T-helper 1 cell (primary cell): Measurements from ENCODE around the gene H2BW2.
"Not testable (repeated sequence)": the region's sequence is repeated elsewhere in the genome, so short reads cannot be mapped to it uniquely, and the experiment has no call there.

Experiments
- DNase-seq, 5 donors: peaks; one replicate each; pipeline ENCODE4 v3.0.0-alpha.2; 2012 to 2020
- total RNA-seq, 4 donors: gene quantifications; one replicate each; lab custom pipeline; 2026; lab: John Stamatoyannopoulos, UW

Gene H2BW2
- 0 reads per million in 4 donors for total RNA-seq

GRCh38 chrX:104039689-104040505 is at the start of gene H2BW2:
Gene H2BW2, plus strand, starts transcription at chrX:104039956. Its CDS starts 39 bp downstream, at chrX:104039995.
- DNase-seq, result no peak

DNA sequence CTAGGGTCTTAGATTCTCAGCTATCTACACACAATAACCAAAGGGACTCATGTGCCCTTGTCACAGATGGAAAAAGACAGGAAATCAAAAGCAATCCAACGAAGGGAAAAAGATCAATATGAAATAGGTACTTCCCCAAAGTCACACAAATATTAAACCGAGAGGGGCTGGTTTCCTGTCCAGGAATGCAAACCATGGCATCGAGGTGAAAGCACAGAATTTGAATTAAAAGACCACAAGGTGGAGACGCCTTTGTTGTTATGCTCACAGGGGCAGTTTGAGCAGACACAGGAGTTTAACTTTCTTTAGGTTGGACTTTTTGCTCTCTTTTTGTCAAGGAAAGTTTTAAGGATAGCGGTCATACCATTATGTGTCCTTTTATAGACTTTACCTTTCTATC is 40.5 kb upstream of the H2BW2 start:
- no peak for DNase-seq

GRCh38 chrX:104008831-104009230 is 30.9 kb upstream of the H2BW2 start:
- no peak for DNase-seq

DNA sequence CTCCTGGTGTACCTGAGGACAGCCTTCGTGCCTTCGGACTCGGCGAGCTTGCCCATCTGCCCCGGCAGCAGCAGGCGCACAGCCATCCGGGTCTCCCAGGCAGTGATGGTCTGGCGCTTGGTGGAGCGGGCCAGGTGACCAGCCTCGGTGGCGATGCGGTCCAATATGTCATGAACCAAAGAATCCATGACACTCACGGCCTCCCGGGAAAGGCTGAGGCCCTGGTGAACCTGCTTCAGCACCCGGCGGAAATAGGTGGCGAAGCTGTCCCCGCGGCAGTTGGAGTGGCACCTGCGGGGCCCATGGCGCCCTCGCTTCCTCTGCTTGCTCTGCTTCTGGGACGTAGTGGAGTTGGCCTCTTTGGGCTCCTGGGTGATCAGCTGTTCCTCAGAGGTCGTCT is 26.6 kb upstream of the H2BW2 start:
- DNase-seq, result no peak

DNA sequence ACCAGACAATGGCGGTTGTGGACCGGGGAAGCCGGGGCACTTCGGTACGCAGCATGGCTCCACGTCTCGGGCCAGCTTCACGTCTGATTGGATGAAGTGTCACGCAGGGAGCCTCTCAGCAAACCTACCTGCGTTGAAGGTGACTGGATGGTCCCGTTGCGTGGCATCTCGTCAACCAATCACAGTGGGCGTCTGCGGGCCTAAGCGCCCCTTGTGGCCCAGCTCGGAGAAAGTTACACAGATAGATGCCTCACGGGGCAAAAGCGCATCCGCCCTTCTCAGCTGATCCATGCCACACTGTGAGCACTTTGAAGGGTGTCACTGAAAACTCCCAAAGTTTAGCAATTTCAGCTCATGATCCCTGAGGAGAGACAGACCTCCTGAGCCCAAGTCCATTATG is 26.1 kb upstream of the H2BW2 start, which contains the start of gene H2BW1:
TSS of gene H2BW1 (minus strand) at position 103 of the 400 bp plus-strand sequence. CDS start 132 bp downstream, outside the sequence.
- DNase-seq, result no peak

- DNase-seq, result not testable (repeated sequence)
These were observed 24.2 kb upstream of the H2BW2 start for GRCh38 chrX:104015576-104015975.

DNA sequence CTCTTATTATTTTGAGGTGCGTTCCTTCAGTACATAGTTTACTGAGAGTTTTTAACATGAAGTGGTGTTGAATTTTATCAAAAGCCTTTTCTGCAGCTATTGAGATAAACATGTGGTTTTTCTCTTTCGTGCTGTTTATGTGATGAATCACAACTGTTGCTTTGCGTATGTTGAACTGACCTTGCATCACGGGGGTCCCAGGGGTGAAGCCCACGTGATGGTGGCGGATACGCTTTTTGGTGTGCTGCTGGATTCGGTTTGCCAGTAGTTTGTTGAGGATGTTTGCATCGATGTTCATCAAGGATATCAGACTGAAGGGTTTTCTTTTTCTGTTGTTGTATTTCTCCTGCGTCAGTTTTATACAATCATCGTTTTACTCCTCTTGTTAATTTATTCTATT is 21.6 kb upstream of the H2BW2 start:
- no peak for DNase-seq

DNA sequence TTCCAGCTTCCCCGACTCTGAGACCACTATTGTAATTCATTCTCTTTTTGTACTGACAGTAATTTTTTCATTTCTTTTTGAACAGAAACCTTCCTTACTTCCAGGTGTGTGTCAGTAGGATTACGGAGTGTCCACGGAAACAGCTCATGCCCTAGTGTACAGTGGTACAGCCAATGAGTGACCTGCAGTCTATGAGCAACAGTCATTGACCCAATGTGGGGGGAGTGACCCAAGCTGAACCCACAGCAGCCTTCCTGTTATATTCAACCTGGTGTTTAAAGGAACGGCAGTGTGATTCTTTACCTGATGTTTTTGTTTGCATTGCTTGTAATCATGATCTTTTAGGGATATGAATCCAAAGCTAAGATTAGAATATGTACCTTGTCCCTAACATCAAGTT is 1.2 kb downstream of the H2BW2 start:
- no peak for DNase-seq

DNA sequence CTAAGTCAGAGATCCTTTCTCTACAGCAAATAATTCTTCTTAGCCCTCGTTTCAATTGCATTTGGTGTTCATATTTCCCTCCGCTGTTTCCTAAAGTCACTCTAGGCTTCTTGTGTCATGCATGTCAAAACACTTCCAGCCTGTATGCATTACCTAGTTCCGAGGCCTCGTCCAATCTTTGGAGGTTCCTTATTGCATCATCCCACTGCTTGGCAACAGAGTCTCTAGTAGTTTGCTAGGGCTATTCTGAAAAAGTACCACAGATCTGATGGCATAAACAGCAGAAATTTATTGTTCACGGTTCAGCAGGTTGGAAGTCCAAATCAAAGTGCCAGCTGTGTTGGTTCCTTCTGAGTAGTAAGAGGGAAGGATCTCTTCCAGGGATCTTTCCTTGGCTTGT is 5.9 kb downstream of the H2BW2 start:
- no peak for DNase-seq

DNA sequence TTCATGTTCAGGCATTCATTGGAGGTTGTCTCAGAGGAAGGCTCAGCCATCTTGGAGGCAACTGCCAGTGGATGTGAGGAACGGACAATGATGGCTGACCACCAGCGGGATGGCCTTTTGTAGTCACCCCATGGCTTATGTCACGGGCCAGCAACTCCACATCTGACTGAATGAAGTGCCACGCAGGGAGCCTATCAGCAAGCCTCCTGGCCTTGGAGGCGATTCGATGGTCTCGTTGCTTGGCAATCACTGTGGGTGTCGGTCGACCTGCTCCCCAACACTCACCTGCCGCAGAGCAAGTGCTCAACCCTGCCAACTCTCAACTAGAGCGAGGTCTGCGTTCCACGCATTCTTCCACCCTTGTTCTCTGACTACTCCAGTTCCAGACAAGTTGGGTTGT is 7.4 kb downstream of the H2BW2 start:
- DNase-seq, result no peak

DNA sequence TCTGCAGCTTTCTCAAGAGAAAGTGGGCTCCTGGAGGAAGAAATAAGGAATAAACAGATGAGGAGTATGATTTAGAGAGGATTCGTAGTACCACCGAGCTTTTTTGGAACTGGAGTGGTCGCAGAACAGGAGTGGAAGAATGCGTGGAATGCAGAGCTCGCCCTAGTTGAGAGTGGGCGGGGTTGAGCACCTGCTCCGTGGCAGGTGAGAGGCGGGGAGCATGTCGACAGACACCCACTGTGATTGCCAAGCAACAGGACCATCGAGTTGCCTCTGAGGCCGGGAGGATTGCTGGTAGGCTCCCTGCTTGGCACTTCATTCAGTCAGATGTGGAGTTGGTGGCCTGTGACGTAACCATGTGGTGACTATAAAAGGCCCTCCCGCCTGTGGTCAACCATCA is 15.2 kb downstream of the H2BW2 start:
- DNase-seq, result not testable (repeated sequence)

DNA sequence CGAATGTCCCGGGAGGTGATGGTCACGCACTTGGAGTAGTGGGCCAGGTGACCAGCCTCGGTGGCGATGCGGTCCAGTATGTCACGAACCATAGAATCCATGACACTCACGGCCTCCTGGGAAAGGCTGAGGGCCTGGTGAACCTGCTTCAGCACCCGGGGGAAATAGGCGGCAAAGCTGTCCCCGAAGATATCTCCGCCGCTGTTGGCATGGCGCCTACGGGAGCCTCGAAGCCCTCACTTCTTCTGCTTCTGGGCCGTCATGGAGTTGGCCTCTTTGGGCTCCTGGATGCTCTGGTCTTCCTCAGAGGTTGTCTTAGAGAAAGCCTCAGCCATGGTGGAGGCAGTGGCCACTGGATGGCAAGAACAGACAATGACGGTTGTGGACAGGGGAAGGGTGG is 22.9 kb downstream of the H2BW2 start:
- not testable (repeated sequence) for DNase-seq

- DNase-seq, result not testable (repeated sequence)
These were observed 36.2 kb downstream of the H2BW2 start, which contains the start of gene TMSB15C for GRCh38 chrX:104075778-104076445. Gene TMSB15C, minus strand, starts transcription at chrX:104076236.

DNA sequence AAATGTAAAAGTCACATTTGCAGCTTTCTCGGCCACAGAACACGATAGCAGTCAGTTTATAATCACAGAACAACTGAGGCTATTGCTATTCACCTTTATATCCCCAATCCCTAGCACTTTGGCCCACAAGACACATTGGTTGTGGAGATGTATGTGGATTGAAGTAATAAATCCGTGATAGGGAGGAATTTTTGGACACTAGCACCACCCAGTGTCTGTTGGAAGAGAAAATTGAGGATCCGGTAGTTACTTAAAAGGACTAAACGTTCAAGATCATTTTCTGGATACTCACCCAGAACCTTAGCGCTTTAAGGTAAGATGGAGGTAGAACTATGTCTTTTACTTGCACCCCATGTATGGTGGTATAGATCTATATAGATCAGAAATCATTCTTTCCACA is 38.1 kb downstream of the H2BW2 start:
- not testable (repeated sequence) for DNase-seq

DNA sequence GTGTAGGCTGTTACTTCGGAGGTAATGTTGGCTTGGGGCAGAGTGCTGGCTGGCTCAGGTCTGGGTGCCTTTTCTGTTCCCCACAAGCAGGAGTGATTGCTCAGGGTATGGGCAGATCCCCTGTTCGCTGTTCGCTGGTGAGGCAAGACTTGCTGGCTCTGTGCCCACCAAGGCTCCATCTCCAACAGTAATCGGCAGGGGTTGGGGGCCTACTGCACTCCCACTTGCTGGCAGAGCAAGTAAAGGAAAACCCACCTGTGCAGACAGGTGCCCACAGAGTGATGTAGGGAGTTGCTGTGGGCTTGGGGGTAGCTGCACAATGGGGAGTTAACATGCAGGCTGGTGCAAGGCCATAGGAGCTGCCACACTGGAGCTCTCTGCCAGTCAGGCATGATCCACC is 44.3 kb downstream of the H2BW2 start:
- no peak for DNase-seq

GRCh38 chrX:104084534-104085277 is 45.0 kb downstream of the H2BW2 start:
- no peak for DNase-seq

GRCh38 chrX:104085477-104085876 is 45.7 kb downstream of the H2BW2 start:
- no peak for DNase-seq

DNA sequence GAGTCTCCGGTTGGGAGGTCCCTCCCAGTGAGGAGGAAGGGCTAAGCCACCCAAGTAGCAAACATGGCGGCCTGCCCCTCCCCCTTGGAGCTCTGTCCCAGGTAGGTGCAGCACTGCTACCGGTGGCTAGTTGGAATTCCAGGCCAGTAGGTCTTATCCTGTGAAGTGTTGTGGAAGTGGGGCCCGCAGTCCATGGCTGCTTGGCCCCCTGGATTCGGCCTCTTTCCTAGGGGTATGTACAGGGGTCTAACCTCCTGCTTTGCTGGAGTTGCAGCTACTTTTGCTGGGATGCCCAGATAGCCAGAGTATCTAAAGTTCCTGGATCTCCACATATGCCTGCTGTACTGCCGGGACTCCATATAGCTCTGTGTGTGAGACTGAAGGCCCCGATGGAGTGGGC is 46.2 kb downstream of the H2BW2 start:
- no peak for DNase-seq
